Smooth muscle cell (in vitro differentiated cells): ENCODE results near the gene DHRS7B. TPM values are rescaled to one million over a fixed set of nuclear protein-coding genes. Genes with fewer than 3 reads are reported as not detected.

Experiments used
- DNase-seq: peaks from one replicate; lab custom pipeline; 2025; ENCODE audit not compliant: unreplicated experiment; lab: John Stamatoyannopoulos, UW
- H2AFZ ChIP-seq: fragments of 200-600 bp; sonication (generic); 2 replicates; pipeline ENCODE4 v1.6.0; 2016; ENCODE audit warnings: antibody characterized with exemption, low read depth, mild to moderate bottlenecking
- H3F3A ChIP-seq: fragments of 200-600 bp; sonication (generic); 2 replicates; pipeline ENCODE4 v1.6.0; 2017; ENCODE audit warnings: antibody characterized with exemption, low read depth
- H3K27ac ChIP-seq: fragments of 200-600 bp; sonication (generic); 2 replicates; pipeline ENCODE4 v1.5.1; 2016; ENCODE audit warnings: low read depth, mild to moderate bottlenecking
- H3K27me3 ChIP-seq: fragments of 200-600 bp; sonication (generic); 2 replicates; pipeline ENCODE4 v1.6.1; 2016; ENCODE audit warnings: low read depth, mild to moderate bottlenecking
- H3K36me3 ChIP-seq: fragments of 200-600 bp; sonication (generic); 2 replicates; pipeline ENCODE4 v1.5.1; 2016; ENCODE audit warnings: low read depth
- H3K4me1 ChIP-seq: fragments of 200-600 bp; sonication (generic); 2 replicates; pipeline ENCODE4 v1.5.1; 2016; ENCODE audit warnings: low read depth
- H3K4me2 ChIP-seq: fragments of 200-600 bp; sonication (generic); 2 replicates; pipeline ENCODE4 v1.6.0; 2016; ENCODE audit warnings: mild to moderate bottlenecking
- H3K4me3 ChIP-seq: fragments of 200-600 bp; sonication (generic); 2 replicates; pipeline ENCODE4 v1.5.1; 2016; ENCODE audit warnings: mild to moderate bottlenecking
- H3K79me2 ChIP-seq: fragments of 200-600 bp; sonication (generic); 2 replicates; pipeline ENCODE4 v1.6.0; 2016; ENCODE audit warnings: low read depth, mild to moderate bottlenecking
- H3K9ac ChIP-seq: fragments of 200-600 bp; sonication (generic); 2 replicates; pipeline ENCODE4 v1.6.0; 2016; ENCODE audit warnings: low read depth
- H3K9me3 ChIP-seq: fragments of 200-600 bp; sonication (generic); replicated peaks from 2 replicates; pipeline ENCODE4 v1.5.1; 2016; ENCODE audit warnings: low read depth
- H4K20me1 ChIP-seq: fragments of 200-600 bp; sonication (generic); 2 replicates; pipeline ENCODE4 v1.6.0; 2016; ENCODE audit warnings: low read depth
- CTCF ChIP-seq: fragments of 200-600 bp; sonication (generic); IDR thresholded peaks from 2 replicates; pipeline ENCODE4 v1.5.1; 2017; ENCODE audit warnings: borderline replicate concordance, mild to moderate bottlenecking, antibody characterized with exemption; ENCODE audit not compliant: insufficient read depth, poor library complexity, severe bottlenecking
- WGBS: methylation state at CpG from one replicate; pipeline ENCODE4 v1.1.7; 2016; ENCODE audit warnings: low lambda C conversion rate; 5-methylcytosine and 5-hydroxymethylcytosine counted together
- polyA plus RNA-seq: library from polyadenylated mRNA; unstranded; fragments of >200 nt; fragmentation: Nextera tagmentation; extraction: Ambion mirVana; gene quantifications from 2 replicates; pipeline ENCODE4 v1.2.1, GENCODE V29; 2016
- total RNA-seq: library from RNA; depleted of rRNA; stranded (reverse); fragments of >200 nt; gene quantifications from 2 replicates; pipeline ENCODE4 v1.2.3, GENCODE V29; 2014

Gene DHRS7B
- total and polyA plus RNA-seq, 2 experiments from 2014 or later = 30.0 to 32.5 TPM

DNA sequence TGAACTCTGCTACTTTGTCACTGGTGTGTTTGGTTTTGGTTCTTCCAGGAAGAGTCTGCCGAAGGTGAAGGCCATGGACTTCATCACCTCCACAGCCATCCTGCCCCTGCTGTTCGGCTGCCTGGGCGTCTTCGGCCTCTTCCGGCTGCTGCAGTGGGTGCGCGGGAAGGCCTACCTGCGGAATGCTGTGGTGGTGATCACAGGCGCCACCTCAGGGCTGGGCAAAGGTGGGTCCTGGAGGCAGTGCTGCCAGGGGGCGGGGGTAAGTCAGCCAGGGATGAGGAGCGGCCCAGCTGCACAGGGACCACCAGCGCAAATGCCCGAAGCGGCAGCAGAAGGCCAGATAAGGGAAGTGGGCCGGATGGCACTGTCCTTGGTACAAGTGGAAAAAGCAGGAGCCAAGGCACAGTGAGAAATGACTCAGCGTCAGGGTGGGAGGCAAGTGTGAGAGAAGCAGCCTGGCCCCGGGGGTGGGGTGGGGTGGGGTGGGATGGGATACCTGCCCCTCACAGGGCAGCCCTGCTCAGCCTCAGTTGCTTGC is 45.3 kb downstream of the DHRS7B start:
- WGBS = 95% methylated on average over 16 of the region's 17 CpGs
- no peaks in the 10 kb centered on the region for H3K36me3 ChIP-seq
- no peak overlapping the region for H3K9ac ChIP-seq
- no peak overlapping the region for H3K27ac ChIP-seq
- no peaks in the 10 kb centered on the region for H3K9me3 ChIP-seq
- H3K27me3 ChIP-seq = no peaks in the 10 kb centered on the region
- TF ChIP-seq CTCF = no peak
- no peaks in the 10 kb centered on the region for H3K4me1 ChIP-seq
- H4K20me1 ChIP-seq = peaks cover 17% of the 10 kb centered on the region
- H3F3A ChIP-seq = no peaks in the 10 kb centered on the region
- no peak overlapping the region for H2AFZ ChIP-seq
- no peaks in the 10 kb centered on the region for H3K79me2 ChIP-seq
- H3K4me3 ChIP-seq = no peak overlapping the region
- DNase-seq = no peak
- no peak overlapping the region for H3K4me2 ChIP-seq

DNA sequence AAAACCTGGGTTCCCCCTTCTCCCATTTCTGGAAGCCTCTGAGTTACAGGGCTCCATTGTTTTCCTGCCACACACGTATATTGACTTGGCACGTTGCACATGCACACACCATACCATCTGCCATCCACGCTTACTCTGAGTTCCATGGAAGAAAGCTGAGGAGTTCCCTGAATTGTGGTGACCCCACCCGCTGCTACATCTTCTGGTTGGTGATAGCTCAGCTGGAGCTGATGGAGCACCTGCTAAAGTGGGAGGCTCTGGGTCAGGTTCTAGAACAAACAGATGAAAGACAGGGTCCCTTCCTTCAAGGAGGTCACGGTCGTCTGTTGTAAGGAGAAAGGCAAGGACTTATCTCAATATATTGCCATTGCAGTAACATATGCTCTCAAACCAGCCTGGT is 46.1 kb downstream of the DHRS7B start:
- Histone ChIP-seq H3K9ac (no peak overlapping the region), H3K4me1 (no peaks in the 10 kb centered on the region)

GRCh38 chr17:21173543-21173942 is 46.8 kb downstream of the DHRS7B start:
- no peaks in the 10 kb centered on the region for H3K36me3 ChIP-seq
- peaks cover 6% of the 10 kb centered on the region for H4K20me1 ChIP-seq

More for the DNA sequence above, 46.1 kb downstream of the DHRS7B start:
- H3F3A ChIP-seq = no peaks in the 10 kb centered on the region
- H3K36me3 ChIP-seq = no peaks in the 10 kb centered on the region
- no peak overlapping the region for H3K27ac ChIP-seq
- H3K4me3 ChIP-seq = no peak overlapping the region
- H3K27me3 ChIP-seq = no peaks in the 10 kb centered on the region
- 99% methylated on average over 6 of the region's 6 CpGs for WGBS
- H3K4me2 ChIP-seq = no peak overlapping the region
- no peak for DNase-seq
- H3K9me3 ChIP-seq = no peaks in the 10 kb centered on the region
- no peak overlapping the region for H2AFZ ChIP-seq
- peaks cover 13% of the 10 kb centered on the region for H4K20me1 ChIP-seq
- TF ChIP-seq CTCF = no peak
- H3K79me2 ChIP-seq = no peaks in the 10 kb centered on the region

More at GRCh38 chr17:21173543-21173942, 46.8 kb downstream of the DHRS7B start:
- no peak for TF ChIP-seq CTCF
- whole genome bisulfite sequencing = 94% methylated on average over 2 of the region's 2 CpGs
- no peak overlapping the region for H3K4me2 ChIP-seq
- no peaks in the 10 kb centered on the region for H3K9me3 ChIP-seq
- H3K79me2 ChIP-seq = no peaks in the 10 kb centered on the region
- H3K4me1 ChIP-seq = no peaks in the 10 kb centered on the region
- no peaks in the 10 kb centered on the region for H3F3A ChIP-seq
- H3K27me3 ChIP-seq = no peaks in the 10 kb centered on the region
- H3K9ac ChIP-seq = no peak overlapping the region
- DNase-seq = no peak
- H2AFZ ChIP-seq = no peak overlapping the region
- H3K27ac ChIP-seq = no peak overlapping the region
- no peak overlapping the region for H3K4me3 ChIP-seq
